HCT116 (cell line): ENCODE results near the gene CD1C. TPM values are rescaled to one million over a fixed set of nuclear protein-coding genes. Genes with fewer than 3 reads are reported as not detected.

ENCODE experiments used
- ATAC-seq: fragments of 200-7000 bp; cut with Tn5 transposase; 2 replicates; pipeline ENCODE4 v1.9.1; 2020; ENCODE audit warnings: mild to moderate bottlenecking, moderate library complexity
- BruUV-seq: library from RNA; stranded (reverse); fragments of 400-500 nt; replicated peaks from 2 replicates; lab custom pipeline; 2021; lab: Mats Ljungman, UMichigan
- CTCF ChIA-PET: fragments of 300-600 bp; sonication (Branson Sonifier 250); formaldehyde crosslinking; loops from one replicate; lab custom pipeline; 2021; ENCODE audit warnings: antibody characterized with exemption; lab: Charles Lee
- POLR2A ChIA-PET: fragments of 300-600, 350-600 bp; sonication (Branson Sonifier 250); formaldehyde crosslinking; loops from one replicate; lab custom pipeline; 2021; ENCODE audit warnings: antibody characterized with exemption; lab: Charles Lee
- RAD21 ChIA-PET, 2 experiments: fragments of 300-600 bp; sonication (Branson Sonifier 250); formaldehyde crosslinking; loops; one replicate each; lab custom pipeline; 2023; ENCODE audit warnings: low total read pairs in 2 of 2; ENCODE audit not compliant: uncharacterized antibody in 2 of 2, unreplicated experiment in 2 of 2, low non-redundant PET in 1 of 2; lab: Charles Lee
- DNase-seq: peaks from one replicate; pipeline ENCODE4 v3.0.0-alpha.2; 2010; ENCODE audit warnings: low read depth, low spot score
- H2AFZ ChIP-seq: fragments of 200-600 bp; shearing (Covaris generic), sonication (generic); 2 replicates; pipeline ENCODE4 v1.6.1; 2017; ENCODE audit warnings: low read depth, mixed run types, mixed read lengths, antibody characterized with exemption, low read length; ENCODE audit not compliant: poor library complexity, severe bottlenecking
- H3K27ac ChIP-seq: 2 replicates; pipeline ENCODE4 v1.5.1; 2012; ENCODE audit warnings: low read depth, low read length
- H3K27me3 ChIP-seq: fragments of 200-600 bp; sonication (generic); 2 replicates; pipeline ENCODE4 v1.6.1; 2016; ENCODE audit warnings: mixed run types, low read length, mixed read lengths; ENCODE audit not compliant: insufficient read depth
- H3K36me3 ChIP-seq, 2 experiments: fragments of 200-500 bp in 1 of 2; fragments of 200-600 bp in 1 of 2; sonication (Bioruptor generic) in 1 of 2; sonication (generic) in 1 of 2; 2 replicates each; pipeline versions ENCODE4 v1.5.1 to v1.6.1; 2014 to 2016; ENCODE audit warnings: low read length in 2 of 2, inconsistent platforms in 1 of 2, mixed read lengths in 1 of 2, mixed run types in 1 of 2; ENCODE audit not compliant: insufficient read depth in 2 of 2, control insufficient read depth in 1 of 2
- H3K4me1 ChIP-seq, 2 experiments: fragments of 200-600 bp in 1 of 2; sonication (generic) in 1 of 2; 2 replicates each; pipeline versions ENCODE4 v1.5.1 to v1.6.1; 2012 to 2017; ENCODE audit warnings: low read length in 2 of 2, inconsistent platforms in 1 of 2, mild to moderate bottlenecking in 1 of 2, mixed read lengths in 1 of 2, mixed run types in 1 of 2, moderate library complexity in 1 of 2; ENCODE audit not compliant: insufficient read depth in 2 of 2, control insufficient read depth in 1 of 2
- H3K4me2 ChIP-seq: fragments of 200-600 bp; sonication (generic); 2 replicates; pipeline ENCODE4 v1.6.1; 2017; ENCODE audit warnings: mixed run types, low read length, mixed read lengths
- H3K4me3 ChIP-seq, 2 experiments: fragments of 200-600 bp in 1 of 2; sonication (generic) in 1 of 2; replicated peaks in 1 of 2; 2 replicates each; pipeline ENCODE4 v1.5.1; 2011 to 2016; ENCODE audit warnings: low read length in 2 of 2, control low read depth in 1 of 2, low read depth in 1 of 2, mild to moderate bottlenecking in 1 of 2, mixed read lengths in 1 of 2, mixed run types in 1 of 2
- H3K79me2 ChIP-seq: fragments of 200-600 bp; sonication (generic); 2 replicates; pipeline ENCODE4 v1.6.1; 2017; ENCODE audit warnings: mild to moderate bottlenecking, mixed run types, low read length, moderate library complexity, mixed read lengths; ENCODE audit not compliant: insufficient read depth
- H3K9ac ChIP-seq: fragments of 200-600 bp; sonication (generic); 2 replicates; pipeline ENCODE4 v1.6.1; 2016; ENCODE audit warnings: low read length, mixed read lengths
- H3K9me2 ChIP-seq: fragments of 200-600 bp; sonication (generic), shearing (Covaris generic); 2 replicates; pipeline ENCODE4 v1.6.1; 2017; ENCODE audit warnings: mixed run types, mild to moderate bottlenecking, moderate library complexity; ENCODE audit not compliant: insufficient read depth
- H3K9me3 ChIP-seq, 2 experiments: fragments of 200-500 bp in 1 of 2; fragments of 200-600 bp in 1 of 2; sonication (Bioruptor generic) in 1 of 2; sonication (generic) in 1 of 2; 2 replicates each; pipeline ENCODE4 v1.6.1; 2014 to 2017; ENCODE audit warnings: low read length in 2 of 2, mixed read lengths in 2 of 2, inconsistent platforms in 1 of 2, low read depth in 1 of 2, mild to moderate bottlenecking in 1 of 2, mixed run types in 1 of 2, moderate library complexity in 1 of 2; ENCODE audit not compliant: control insufficient read depth in 1 of 2, insufficient read depth in 1 of 2
- H4K20me1 ChIP-seq: fragments of 200-600 bp; sonication (generic), shearing (Covaris generic); 2 replicates; pipeline ENCODE4 v1.6.1; 2017; ENCODE audit warnings: mixed run types, mild to moderate bottlenecking, moderate library complexity; ENCODE audit not compliant: insufficient read depth
- ATF3 ChIP-seq: IDR thresholded peaks from 2 replicates; pipeline ENCODE4 v1.6.1; 2012
- CEBPB ChIP-seq: IDR thresholded peaks from 2 replicates; pipeline ENCODE4 v1.6.1; 2012; ENCODE audit warnings: low read depth
- EGR1 ChIP-seq: IDR thresholded peaks from 2 replicates; pipeline ENCODE4 v1.6.1; 2012; ENCODE audit warnings: low read depth
- EZH2 ChIP-seq: fragments of 200-600 bp; sonication (generic); IDR thresholded peaks from 2 replicates; pipeline ENCODE4 v1.6.1; 2017; ENCODE audit warnings: antibody characterized with exemption, mixed run types
- FOSL1 ChIP-seq: IDR thresholded peaks from 2 replicates; pipeline ENCODE4 v1.6.1; 2012; ENCODE audit warnings: low read depth
- JUND ChIP-seq: IDR thresholded peaks from 2 replicates; pipeline ENCODE4 v1.6.1; 2012
- POLR2A ChIP-seq: IDR thresholded peaks from 2 replicates; pipeline ENCODE4 v1.7.0; 2011; ENCODE audit warnings: borderline replicate concordance; ENCODE audit not compliant: insufficient read depth, insufficient read length; ENCODE audit errors: extremely low read depth
- POLR2AphosphoS5 ChIP-seq: IDR thresholded peaks from 2 replicates; pipeline ENCODE4 v1.6.1; 2011; ENCODE audit warnings: mild to moderate bottlenecking, low read depth, low read length, moderate library complexity
- RAD21 ChIP-seq: IDR thresholded peaks from 2 replicates; pipeline ENCODE4 v1.6.1; 2012; ENCODE audit warnings: low read depth, mild to moderate bottlenecking
- REST ChIP-seq: IDR thresholded peaks from 2 replicates; pipeline ENCODE4 v1.6.1; 2012; ENCODE audit warnings: low read depth
- SIN3A ChIP-seq: IDR thresholded peaks from 2 replicates; pipeline ENCODE4 v1.6.1; 2012; ENCODE audit warnings: low read depth
- SP1 ChIP-seq: IDR thresholded peaks from 2 replicates; pipeline ENCODE4 v1.6.1; 2012; ENCODE audit warnings: low read depth
- TCF7L2 ChIP-seq: IDR thresholded peaks from 2 replicates; pipeline ENCODE4 v1.7.0; 2011; ENCODE audit warnings: borderline replicate concordance, inconsistent platforms; ENCODE audit not compliant: insufficient read depth, insufficient read length; ENCODE audit errors: extremely low read depth
- YY1 ChIP-seq: IDR thresholded peaks from 2 replicates; pipeline ENCODE4 v1.6.1; 2011; ENCODE audit warnings: low read length, low read depth, moderate library complexity, mild to moderate bottlenecking; ENCODE audit not compliant: insufficient replicate concordance; ENCODE audit errors: extremely low read depth
- ZBTB33 ChIP-seq: IDR thresholded peaks from 2 replicates; pipeline ENCODE4 v1.6.1; 2011; ENCODE audit warnings: mild to moderate bottlenecking, low read length, moderate library complexity; ENCODE audit not compliant: insufficient replicate concordance; ENCODE audit errors: extremely low read depth
- ZFX ChIP-seq: fragments of 450-650 bp; IDR thresholded peaks from 2 replicates; pipeline ENCODE4 v1.6.1; 2017
- intact Hi-C: fragments of 100-400 bp; cut with micrococcal nuclease; formaldehyde crosslinking; loops from 2 replicates; pipeline ENCODE4 v1.10.0; 2022
- total RNA-seq: library from RNA; stranded (reverse); gene quantifications from one replicate; pipeline ENCODE4 v1.2.1, GENCODE V29; 2021; ENCODE audit not compliant: unreplicated experiment

Gene CD1C
- total RNA-seq, 1 experiment from 2014 or later: not detected

GRCh38 chr1:158285756-158286241 lies 3.9 kb upstream of the CD1C start:
- CTCF ChIA-PET: no interaction called here
- H3K27me3 ChIP-seq: peaks cover 21% of the 10 kb centered on the region; the same call in 1 of the 2 replicates
- ATAC-seq: no peak
- no peak overlapping the region for H3K9ac ChIP-seq
- no peaks in the 10 kb centered on the region for H4K20me1 ChIP-seq
- H3K9me2 ChIP-seq: no peaks in the 10 kb centered on the region
- intact Hi-C loops: no loop called here
- no peak for DNase-seq
- no peak overlapping the region for H3K4me2 ChIP-seq
- BruUV-seq: no TSS peak
- no peaks in the 10 kb centered on the region for H3K9me3 ChIP-seq
- H3K4me1 ChIP-seq: no peaks in the 10 kb centered on the region
- POLR2A ChIA-PET: no interaction called here
- TF ChIP-seq YY1 (no peak), SIN3A (no peak), POLR2A (no peak)
- no peak overlapping the region for H3K4me3 ChIP-seq
- no peaks in the 10 kb centered on the region for H3K79me2 ChIP-seq
- H3K36me3 ChIP-seq: no peaks in the 10 kb centered on the region
- RAD21 ChIA-PET: no interaction called here
- no peak overlapping the region for H2AFZ ChIP-seq
- H3K27ac ChIP-seq: no peak overlapping the region

- no peak for ATAC-seq
- H3K27ac ChIP-seq: no peak overlapping the region
- BruUV-seq: no TSS peak
- no peak for TF ChIP-seq RAD21
- TF ChIP-seq ZFX: no peak
- no peak for TF ChIP-seq CEBPB
- no peak for TF ChIP-seq SIN3A
- no peak for TF ChIP-seq YY1
- TF ChIP-seq TCF7L2: no peak
- TF ChIP-seq JUND: no peak
- TF ChIP-seq POLR2A: no peak
- no peak for TF ChIP-seq ATF3
- TF ChIP-seq SP1: no peak
- no peak for TF ChIP-seq EGR1
- TF ChIP-seq ZBTB33: no peak
- TF ChIP-seq POLR2AphosphoS5: no peak
- TF ChIP-seq EZH2: no peak
- TF ChIP-seq REST: no peak
- no peak for TF ChIP-seq FOSL1
Observed at GRCh38 chr1:158286487-158286886, 3.2 kb upstream of the CD1C start.

More at GRCh38 chr1:158286487-158286886, 3.2 kb upstream of the CD1C start:
- no peaks in the 10 kb centered on the region for H4K20me1 ChIP-seq
- DNase-seq: no peak
- H3K9ac ChIP-seq: no peak overlapping the region
- no peak overlapping the region for H3K4me2 ChIP-seq
- ChIA-PET RAD21 (no interaction called here), POLR2A (no interaction called here), CTCF (no interaction called here)
- H3K9me2 ChIP-seq: no peaks in the 10 kb centered on the region
- no peaks in the 10 kb centered on the region for H3K79me2 ChIP-seq
- no peak overlapping the region for H3K4me3 ChIP-seq
- intact Hi-C loops: no loop called here
- H3K4me1 ChIP-seq: no peaks in the 10 kb centered on the region
- H3K27me3 ChIP-seq: peaks cover 21% of the 10 kb centered on the region; the same call in 1 of the 2 replicates
- no peaks in the 10 kb centered on the region for H3K9me3 ChIP-seq
- H3K36me3 ChIP-seq: no peaks in the 10 kb centered on the region
- no peak overlapping the region for H2AFZ ChIP-seq
